MCF 10A (cell line): ENCODE results near the gene ETV5. TPM values are rescaled to one million over a fixed set of nuclear protein-coding genes. Genes with fewer than 3 reads are reported as not detected.

ENCODE experiments used
- BruUV-seq: library from RNA; stranded (reverse); fragments of 400-500 nt; replicated peaks from 2 replicates; lab custom pipeline; 2021; lab: Mats Ljungman, UMichigan
- CTCF ChIA-PET: fragments of 300-600 bp; sonication (Branson Sonifier 250); formaldehyde crosslinking; extraction: SDS; loops from one replicate; lab custom pipeline; 2021; ENCODE audit warnings: antibody characterized with exemption, inconsistent platforms; lab: Yijun Ruan, JAX
- POLR2A ChIA-PET: fragments of 300-600, 350-650 bp; sonication (Branson Sonifier 250); formaldehyde crosslinking; extraction: SDS; loops from one replicate; lab custom pipeline; 2020; ENCODE audit warnings: antibody characterized with exemption, inconsistent platforms; lab: Yijun Ruan, JAX
- DNase-seq: peaks from one replicate; pipeline ENCODE4 v3.0.0-alpha.2; 2018; ENCODE audit not compliant: unreplicated experiment
- H3K27ac Mint-ChIP-seq: one replicate; pipeline ENCODE4 v1.8.0; 2022; ENCODE audit warnings: mild to moderate bottlenecking, low read depth, mixed read lengths; ENCODE audit not compliant: unreplicated experiment
- H3K27me3 Mint-ChIP-seq: one replicate; pipeline ENCODE4 v1.8.0; 2022; ENCODE audit warnings: mixed read lengths; ENCODE audit not compliant: insufficient read depth, unreplicated experiment
- H3K36me3 Mint-ChIP-seq: one replicate; pipeline ENCODE4 v1.8.0; 2022; ENCODE audit warnings: mild to moderate bottlenecking, moderate library complexity, mixed read lengths; ENCODE audit not compliant: insufficient read depth, unreplicated experiment
- H3K4me1 Mint-ChIP-seq: one replicate; pipeline ENCODE4 v1.8.0; 2022; ENCODE audit warnings: mixed read lengths; ENCODE audit not compliant: insufficient read depth, unreplicated experiment
- H3K4me3 Mint-ChIP-seq: one replicate; pipeline ENCODE4 v1.8.0; 2022; ENCODE audit warnings: mild to moderate bottlenecking, moderate library complexity, mixed read lengths; ENCODE audit not compliant: unreplicated experiment
- H3K9me3 Mint-ChIP-seq: one replicate; pipeline ENCODE4 v1.8.0; 2022; ENCODE audit warnings: mixed read lengths; ENCODE audit not compliant: unreplicated experiment
- CTCF ChIP-seq: fragments of 200-600 bp; IDR thresholded peaks from one replicate; pipeline ENCODE4 v1.8.0; 2022; ENCODE audit warnings: antibody characterized with exemption, mild to moderate bottlenecking; ENCODE audit not compliant: unreplicated experiment
- intact Hi-C: fragments of 100-400 bp; cut with micrococcal nuclease; formaldehyde crosslinking; loops from 2 replicates; pipeline ENCODE4 v1.14.1; 2022
- total RNA-seq: library from RNA; stranded (reverse); gene quantifications from 2 replicates; pipeline ENCODE4 v1.2.3, GENCODE V29; 2022

ETV5 gene
- total RNA-seq, 1 experiment from 2014 or later: 93.0 TPM

DNA sequence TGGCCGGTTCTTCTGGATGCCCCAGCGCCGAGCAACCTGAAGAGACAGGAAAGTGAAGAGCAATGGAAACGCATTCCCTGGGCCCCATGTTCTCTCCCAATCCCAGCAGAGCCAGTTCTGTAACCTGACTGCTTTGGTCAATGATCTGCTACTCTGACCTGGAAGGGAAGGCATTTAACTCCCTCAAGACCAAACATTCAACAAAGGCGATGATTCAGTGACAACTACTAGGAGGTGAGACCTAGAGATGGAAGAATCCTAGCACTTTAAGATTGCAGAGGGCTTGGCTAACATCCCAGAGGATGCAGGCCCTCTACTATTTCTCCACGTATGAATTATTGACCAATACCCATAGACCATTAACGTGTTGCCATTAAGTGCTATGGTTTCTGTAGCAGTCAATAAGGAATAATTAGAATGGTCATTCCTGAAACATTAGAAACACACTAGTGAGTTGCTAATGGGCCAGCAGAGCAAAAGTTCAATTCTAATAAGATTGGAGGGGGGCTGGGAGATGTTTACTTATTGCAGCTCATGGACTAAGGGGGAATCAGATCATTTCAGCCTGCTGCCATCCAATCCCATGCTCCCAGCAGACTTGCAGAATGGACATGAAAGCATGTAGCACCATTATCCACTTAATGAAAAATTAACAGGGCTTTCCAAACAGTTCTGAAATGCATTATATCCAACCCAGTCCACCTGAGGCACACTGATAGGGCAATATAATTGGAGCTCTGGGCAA, 56.6 kb downstream of the ETV5 start:
- Mint-ChIP-seq H3K36me3 (peaks cover 56% of the 10 kb centered on the region), H3K27ac (no peak overlapping the region), H3K27me3 (no peaks in the 10 kb centered on the region), H3K4me3 (no peak overlapping the region), H3K9me3 (no peaks in the 10 kb centered on the region), H3K4me1 (no peaks in the 10 kb centered on the region)
- DNase-seq: no peak
- no TSS peak for BruUV-seq
- ChIA-PET CTCF (no interaction called here), POLR2A (no interaction called here)
- intact Hi-C loops: no loop called here
- no peak for TF ChIP-seq CTCF

- no peak for DNase-seq
- Mint-ChIP-seq H3K4me3 (no peak overlapping the region), H3K27ac (no peak overlapping the region), H3K4me1 (no peaks in the 10 kb centered on the region), H3K36me3 (peaks cover 66% of the 10 kb centered on the region), H3K27me3 (no peaks in the 10 kb centered on the region), H3K9me3 (no peaks in the 10 kb centered on the region)
- no TSS peak for BruUV-seq
- intact Hi-C loops: no loop called here
- CTCF ChIA-PET: no interaction called here
- no peak for TF ChIP-seq CTCF
- POLR2A ChIA-PET: no interaction called here
These were observed 59.9 kb downstream of the ETV5 start for GRCh38 chr3:186049001-186049400.

DNA sequence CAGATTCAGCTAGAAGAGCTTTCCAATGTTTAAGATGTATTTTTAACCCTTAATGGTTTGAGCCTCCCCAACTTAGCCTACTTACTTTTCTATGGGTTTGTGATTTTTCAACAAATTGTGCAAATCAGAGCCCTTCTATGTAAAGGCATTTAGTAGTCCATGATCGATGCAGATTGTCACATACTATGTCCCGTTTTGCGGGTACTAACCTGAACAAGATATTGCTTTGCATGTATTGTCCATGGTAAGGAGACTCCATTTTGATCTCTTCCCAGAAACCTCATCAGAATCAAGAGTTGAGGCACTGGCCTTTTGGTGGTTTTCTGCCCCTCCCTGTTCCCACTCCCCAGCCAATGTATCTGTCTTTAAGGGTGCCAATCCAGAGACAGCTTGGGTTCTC, 60.8 kb downstream of the ETV5 start:
- POLR2A ChIA-PET: no interaction called here
- Mint-ChIP-seq H3K27me3 (no peaks in the 10 kb centered on the region), H3K36me3 (peaks cover 59% of the 10 kb centered on the region), H3K4me1 (no peaks in the 10 kb centered on the region), H3K9me3 (no peaks in the 10 kb centered on the region), H3K4me3 (no peak overlapping the region), H3K27ac (no peak overlapping the region)
- BruUV-seq: no TSS peak
- intact Hi-C loops: no loop called here
- no peak for DNase-seq
- no peak for TF ChIP-seq CTCF
- CTCF ChIA-PET: interaction anchor here (0.6 kb wide), 2 partner anchors 133 to 530 kb away, joined by 4 read pairs; no protein-coding TSS in a partner anchor

DNA sequence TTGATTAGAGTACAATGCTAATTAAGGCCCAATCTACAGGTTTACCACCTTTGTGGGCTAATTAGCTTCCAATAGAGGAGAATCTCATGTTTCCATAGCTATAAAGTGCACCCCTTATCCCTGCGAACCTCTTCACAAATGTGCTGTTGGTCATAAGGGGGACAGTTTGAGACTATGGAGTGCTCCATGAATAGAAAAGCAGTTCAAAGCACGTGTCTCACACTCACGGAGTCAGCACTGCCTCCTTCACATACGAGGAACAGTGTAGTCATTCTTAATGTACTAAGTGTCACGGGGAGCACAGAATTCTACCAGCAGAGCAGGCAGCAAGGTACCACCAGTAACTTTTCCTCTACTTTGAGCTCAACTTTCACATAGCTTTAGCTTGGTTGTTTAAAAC, 62.1 kb downstream of the ETV5 start:
- DNase-seq: no peak
- intact Hi-C loops: no loop called here
- Mint-ChIP-seq H3K36me3 (peaks cover 48% of the 10 kb centered on the region), H3K27me3 (no peaks in the 10 kb centered on the region), H3K4me3 (no peak overlapping the region), H3K27ac (no peak overlapping the region), H3K9me3 (no peaks in the 10 kb centered on the region), H3K4me1 (no peaks in the 10 kb centered on the region)
- BruUV-seq: no TSS peak
- ChIA-PET POLR2A (interaction anchor here (0.5 to 1.0 kb wide), 3 partner anchors 13 to 1500 kb away, joined by 3 read pairs; no protein-coding TSS in a partner anchor), CTCF (interaction anchor here (0.6 to 1.0 kb wide), 3 partner anchors 10 to 480 kb away, joined by 3 to 6 read pairs (median 3); no protein-coding TSS in a partner anchor)
- no peak for TF ChIP-seq CTCF
